Activated gamma-delta T cell (primary cell): ENCODE results near the gene C17orf67.
A peak's percentile ranks its signal among the peaks of the same experiment; 100 is the strongest.

Experiments used
- DNase-seq: peaks from one replicate; lab custom pipeline; 2025; lab: John Stamatoyannopoulos, UW
- total RNA-seq, 2 donors: gene quantifications; one replicate each; lab custom pipeline; 2026; lab: John Stamatoyannopoulos, UW

The C17orf67 gene
- 9.5 to 9.8 reads per million in 2 donors for total RNA-seq

- DNase-seq: peak; percentile 98
Observed at GRCh38 chr17:56833809-56834379, at the start of gene C17orf67, which contains the start of gene DGKE. Gene C17orf67, minus strand, starts transcription at chr17:56833920. Its CDS starts 18,110 bp downstream, at chr17:56815810. Gene DGKE, plus strand, starts transcription at chr17:56834151. Its CDS starts 645 bp downstream, at chr17:56834796.

- no peak for DNase-seq
Observed at GRCh38 chr17:56881685-56882295, 48.1 kb upstream of the C17orf67 start.

GRCh38 chr17:56880571-56880970 is 46.9 kb upstream of the C17orf67 start:
- no peak for DNase-seq

GRCh38 chr17:56880133-56880532 is 46.4 kb upstream of the C17orf67 start:
- no peak for DNase-seq

- no peak for DNase-seq
Observed at GRCh38 chr17:56879280-56879679, 45.6 kb upstream of the C17orf67 start.

GRCh38 chr17:56876766-56877179 is 43.1 kb upstream of the C17orf67 start:
- no peak for DNase-seq

GRCh38 chr17:56870081-56870651 is 36.4 kb upstream of the C17orf67 start:
- no peak for DNase-seq

- no peak for DNase-seq
Observed at GRCh38 chr17:56868716-56869115, 35.0 kb upstream of the C17orf67 start.

GRCh38 chr17:56867948-56868376 is 34.2 kb upstream of the C17orf67 start:
- DNase-seq: no peak

- DNase-seq: no peak
Observed at GRCh38 chr17:56866496-56866895, 32.8 kb upstream of the C17orf67 start.

- DNase-seq: no peak
Observed at GRCh38 chr17:56866076-56866475, 32.4 kb upstream of the C17orf67 start.

GRCh38 chr17:56863974-56864373 is 30.3 kb upstream of the C17orf67 start:
- DNase-seq: no peak

- no peak for DNase-seq
Observed at GRCh38 chr17:56861899-56862298, 28.2 kb upstream of the C17orf67 start.

- DNase-seq: no peak
Observed at GRCh38 chr17:56851008-56851407, 17.3 kb upstream of the C17orf67 start.

GRCh38 chr17:56850591-56850990 is 16.9 kb upstream of the C17orf67 start:
- DNase-seq: no peak

- no peak for DNase-seq
Observed at GRCh38 chr17:56849131-56849530, 15.4 kb upstream of the C17orf67 start.

- DNase-seq: no peak
Observed at GRCh38 chr17:56847106-56847505, 13.4 kb upstream of the C17orf67 start.

GRCh38 chr17:56845934-56846333 is 12.2 kb upstream of the C17orf67 start:
- DNase-seq: no peak

- DNase-seq: no peak
Observed at GRCh38 chr17:56842577-56842976, 8.9 kb upstream of the C17orf67 start.

- no peak for DNase-seq
Observed at GRCh38 chr17:56838687-56839086, 5.0 kb upstream of the C17orf67 start.

GRCh38 chr17:56835264-56835585 is 1.5 kb upstream of the C17orf67 start:
- DNase-seq: no peak

- peak; percentile 57 for DNase-seq
Observed at GRCh38 chr17:56834380-56835263, 902 bp upstream of the C17orf67 start.
